AG09319 (cell line): ENCODE data around the gene ZSWIM6.

Experiments used
- DNase-seq: peaks from one replicate; pipeline ENCODE4 v3.0.0-alpha.2; 2010; ENCODE audit warnings: low read depth; ENCODE audit errors: extremely low read depth
- CTCF ChIP-seq: IDR thresholded peaks from 2 replicates; pipeline ENCODE4 v1.5.1; 2011; ENCODE audit warnings: low read depth, mild to moderate bottlenecking, inconsistent platforms, low read length, moderate library complexity

ZSWIM6 gene

GRCh38 chr5:61431923-61432620 lies 100.0 kb downstream of the ZSWIM6 start:
- TF ChIP-seq CTCF: no peak
- DNase-seq: no peak

- no peak for TF ChIP-seq CTCF
- DNase-seq: no peak
Measured at GRCh38 chr5:61435368-61435767, 103.3 kb downstream of the ZSWIM6 start.

GRCh38 chr5:61438298-61438970 lies 106.4 kb downstream of the ZSWIM6 start:
- no peak for TF ChIP-seq CTCF
- DNase-seq: no peak

GRCh38 chr5:61440086-61440485 lies 108.0 kb downstream of the ZSWIM6 start:
- DNase-seq: no peak
- no peak for TF ChIP-seq CTCF

GRCh38 chr5:61440596-61440995 lies 108.5 kb downstream of the ZSWIM6 start:
- TF ChIP-seq CTCF: no peak
- DNase-seq: no peak

- DNase-seq: no peak
Measured at GRCh38 chr5:61441742-61442141, 109.7 kb downstream of the ZSWIM6 start.

More at GRCh38 chr5:61441742-61442141, 109.7 kb downstream of the ZSWIM6 start:
- TF ChIP-seq CTCF: no peak
